ENCODE measurements around the gene GADD45G.

DNA sequence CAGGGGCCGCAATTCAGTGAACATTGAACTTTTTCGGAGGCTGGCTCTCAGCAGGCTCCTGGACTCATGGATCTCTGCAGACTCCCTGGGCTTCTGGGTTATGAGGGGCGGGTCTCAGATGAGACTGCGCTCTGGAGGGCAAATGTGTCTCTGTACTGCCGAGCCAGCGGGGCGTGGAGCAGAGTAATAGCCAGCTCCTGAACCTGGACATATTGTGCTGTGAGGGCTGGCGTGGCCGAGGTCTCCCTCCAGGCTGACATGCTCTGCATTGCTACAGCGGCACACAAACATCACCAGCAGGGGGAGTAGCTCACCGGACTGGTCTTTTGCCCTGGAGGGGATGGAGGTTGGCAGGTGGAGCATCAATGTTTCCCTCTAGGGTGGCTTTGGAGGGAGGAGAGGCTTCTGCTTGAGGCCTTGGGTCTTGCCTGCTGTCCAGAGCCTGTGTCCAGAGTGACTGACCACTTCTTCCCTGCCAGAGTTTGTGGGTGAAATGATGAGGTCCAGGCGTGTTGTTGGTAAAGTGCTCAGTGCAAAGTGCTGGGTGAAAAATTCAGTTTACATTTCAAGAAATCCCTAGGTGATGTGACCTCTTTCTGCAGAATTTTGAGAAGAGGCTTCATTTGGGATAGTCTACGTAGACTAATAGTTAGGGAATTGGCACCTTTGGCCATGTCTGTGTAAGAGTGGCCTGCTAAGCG is 10.9 kb upstream of the GADD45G start:
- no peak for TF ChIP-seq POLR2AphosphoS5 (IDR thresholded peaks at IDR 0.05)
- TF ChIP-seq, protein P1, sequence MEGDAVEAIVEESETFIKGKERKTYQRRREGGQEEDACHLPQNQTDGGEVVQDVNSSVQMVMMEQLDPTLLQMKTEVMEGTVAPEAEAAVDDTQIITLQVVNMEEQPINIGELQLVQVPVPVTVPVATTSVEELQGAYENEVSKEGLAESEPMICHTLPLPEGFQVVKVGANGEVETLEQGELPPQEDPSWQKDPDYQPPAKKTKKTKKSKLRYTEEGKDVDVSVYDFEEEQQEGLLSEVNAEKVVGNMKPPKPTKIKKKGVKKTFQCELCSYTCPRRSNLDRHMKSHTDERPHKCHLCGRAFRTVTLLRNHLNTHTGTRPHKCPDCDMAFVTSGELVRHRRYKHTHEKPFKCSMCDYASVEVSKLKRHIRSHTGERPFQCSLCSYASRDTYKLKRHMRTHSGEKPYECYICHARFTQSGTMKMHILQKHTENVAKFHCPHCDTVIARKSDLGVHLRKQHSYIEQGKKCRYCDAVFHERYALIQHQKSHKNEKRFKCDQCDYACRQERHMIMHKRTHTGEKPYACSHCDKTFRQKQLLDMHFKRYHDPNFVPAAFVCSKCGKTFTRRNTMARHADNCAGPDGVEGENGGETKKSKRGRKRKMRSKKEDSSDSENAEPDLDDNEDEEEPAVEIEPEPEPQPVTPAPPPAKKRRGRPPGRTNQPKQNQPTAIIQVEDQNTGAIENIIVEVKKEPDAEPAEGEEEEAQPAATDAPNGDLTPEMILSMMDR (IDR thresholded peaks at IDR 0.05) = peak in 1 of 4 experiments; percentile 38
- TF ChIP-seq EP300 (IDR thresholded peaks at IDR 0.05) = no peak
- no peak for TF ChIP-seq POLR2A (IDR thresholded peaks at IDR 0.05)

All from sigmoid colon (tissue), 4 donors.